HG02610 (cell line): ENCODE data around the gene SPZ1.
"Not testable (repeated sequence)": the region's sequence is repeated elsewhere in the genome, so short reads cannot be mapped to it uniquely, and the experiment has no call there.

ENCODE experiments used
- ATAC-seq: cut with Tn5 transposase; IDR thresholded peaks from one replicate; pipeline ENCODE4 v1.9.1; 2021; ENCODE audit warnings: mild to moderate bottlenecking, moderate library complexity; ENCODE audit not compliant: unreplicated experiment

The SPZ1 gene, protein sequence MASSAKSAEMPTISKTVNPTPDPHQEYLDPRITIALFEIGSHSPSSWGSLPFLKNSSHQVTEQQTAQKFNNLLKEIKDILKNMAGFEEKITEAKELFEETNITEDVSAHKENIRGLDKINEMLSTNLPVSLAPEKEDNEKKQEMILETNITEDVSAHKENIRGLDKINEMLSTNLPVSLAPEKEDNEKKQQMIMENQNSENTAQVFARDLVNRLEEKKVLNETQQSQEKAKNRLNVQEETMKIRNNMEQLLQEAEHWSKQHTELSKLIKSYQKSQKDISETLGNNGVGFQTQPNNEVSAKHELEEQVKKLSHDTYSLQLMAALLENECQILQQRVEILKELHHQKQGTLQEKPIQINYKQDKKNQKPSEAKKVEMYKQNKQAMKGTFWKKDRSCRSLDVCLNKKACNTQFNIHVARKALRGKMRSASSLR

DNA sequence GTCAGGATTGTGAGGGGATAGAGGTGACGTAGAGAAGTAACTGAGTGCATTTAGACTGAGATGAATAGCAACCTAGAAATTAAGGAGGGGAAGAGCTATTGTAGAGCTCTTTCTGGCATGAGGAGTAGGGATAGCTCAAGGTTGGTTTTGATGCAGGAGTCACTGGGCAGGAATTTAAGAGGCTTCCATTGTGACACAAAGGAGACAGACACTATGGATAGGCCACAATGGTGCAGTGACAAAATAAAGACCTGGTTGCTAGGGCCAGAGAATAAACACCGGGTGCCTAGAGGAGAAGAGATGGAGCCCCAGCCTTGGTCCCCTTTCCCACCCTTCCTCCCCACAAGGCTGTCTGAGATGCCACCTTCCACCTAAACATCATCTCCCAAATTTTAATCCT, at the start of gene SPZ1:
TSS of gene SPZ1 (plus strand) at position 301 of the 400 bp plus-strand sequence. CDS start 214 bp downstream, outside the sequence.
- ATAC-seq = no peak

DNA sequence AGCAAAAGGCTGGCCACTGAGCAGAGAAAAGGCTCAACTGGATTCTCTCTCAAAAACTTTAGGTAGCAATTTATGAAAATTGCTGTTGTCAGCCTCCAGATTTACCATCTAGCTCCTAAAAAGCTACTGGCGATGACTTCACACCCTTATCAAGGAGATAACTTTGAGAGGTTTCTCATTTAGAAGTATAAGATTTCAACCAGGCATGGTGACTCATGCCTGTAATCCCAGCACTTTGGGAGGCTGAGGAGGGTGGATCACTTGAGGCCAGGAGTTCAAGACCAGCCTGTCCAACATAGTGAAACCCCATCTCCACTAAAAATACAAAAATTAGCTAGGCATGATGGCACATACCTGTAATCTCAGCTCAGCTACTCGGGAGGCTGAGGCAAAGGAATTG, 49.3 kb upstream of the SPZ1 start:
- ATAC-seq = not testable (repeated sequence)

DNA sequence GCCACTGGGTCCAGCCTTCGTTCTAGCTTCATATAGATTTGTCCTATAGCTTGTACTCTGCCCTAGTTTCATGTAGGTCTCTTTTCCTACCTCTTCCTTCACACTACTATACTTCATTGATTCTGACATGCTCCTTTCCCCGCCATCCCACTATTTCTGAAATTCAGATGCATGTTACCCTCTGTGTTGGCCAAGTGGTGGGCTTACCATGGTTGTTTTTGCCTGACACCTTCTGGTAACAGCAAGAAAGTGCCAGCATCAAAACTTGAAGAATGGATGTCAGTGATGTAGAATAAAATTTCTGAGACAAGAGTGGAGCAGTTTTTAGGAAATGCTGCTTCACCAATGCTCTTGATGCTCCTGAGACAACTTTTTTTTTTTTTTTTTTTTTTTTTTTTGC, 44.5 kb upstream of the SPZ1 start:
- no peak for ATAC-seq

DNA sequence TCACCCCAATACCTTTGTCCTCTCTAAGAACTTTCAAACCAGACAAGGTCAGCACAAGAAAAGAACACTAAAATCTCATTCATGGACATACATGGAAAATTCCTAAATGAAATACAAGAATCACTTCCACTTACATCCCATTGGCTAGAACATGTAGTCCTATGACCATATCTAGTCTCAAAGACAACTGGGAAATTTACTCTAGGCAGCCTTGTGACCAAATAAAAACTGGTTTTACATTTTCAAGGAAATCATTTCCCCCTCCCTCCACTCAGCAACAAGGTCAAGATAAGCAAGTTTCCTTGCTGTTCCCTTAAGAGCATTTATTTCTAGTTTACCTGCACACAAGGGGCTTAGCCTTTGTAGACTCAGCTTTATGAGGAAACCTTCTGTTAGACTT, 43.6 kb upstream of the SPZ1 start:
- ATAC-seq = no peak

DNA sequence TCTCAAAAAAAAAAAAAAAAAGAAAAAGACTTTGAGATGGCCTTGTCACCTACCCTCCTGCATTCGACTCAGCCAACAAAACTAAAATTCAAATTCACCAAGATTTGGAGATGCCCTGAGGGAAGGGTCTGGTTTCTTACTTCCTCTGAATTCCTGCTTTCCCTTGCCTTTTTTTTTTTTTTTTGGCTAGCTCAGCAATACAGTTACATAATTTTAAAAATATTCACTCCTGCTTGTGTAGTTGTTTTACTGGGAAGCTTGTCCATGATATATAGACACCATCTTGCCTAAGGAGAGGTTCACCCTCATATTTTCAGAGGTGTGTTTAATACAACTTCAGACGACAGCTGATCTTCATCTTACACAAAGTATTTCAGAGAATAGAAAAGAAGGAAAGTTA, 42.6 kb upstream of the SPZ1 start:
- ATAC-seq = no peak

DNA sequence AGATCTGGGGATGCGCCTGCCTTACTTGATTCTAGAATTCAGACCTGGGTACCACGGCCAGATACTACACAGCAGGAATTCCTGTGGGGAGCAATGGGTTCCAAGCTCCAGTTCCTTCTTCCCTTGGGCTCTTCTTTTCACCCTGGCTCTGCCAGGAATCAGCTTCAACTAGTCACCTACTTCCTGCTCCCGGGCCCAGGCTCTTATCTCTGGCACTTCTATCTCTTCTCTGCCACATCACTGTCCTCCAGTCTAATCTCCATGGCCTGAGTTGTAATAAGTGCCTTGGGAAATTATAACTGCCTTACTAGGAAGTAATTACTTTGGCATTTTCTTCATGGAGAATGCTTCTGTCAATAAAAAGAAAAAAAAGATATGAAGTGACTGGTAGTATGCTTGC, 37.7 kb upstream of the SPZ1 start:
- no peak for ATAC-seq

DNA sequence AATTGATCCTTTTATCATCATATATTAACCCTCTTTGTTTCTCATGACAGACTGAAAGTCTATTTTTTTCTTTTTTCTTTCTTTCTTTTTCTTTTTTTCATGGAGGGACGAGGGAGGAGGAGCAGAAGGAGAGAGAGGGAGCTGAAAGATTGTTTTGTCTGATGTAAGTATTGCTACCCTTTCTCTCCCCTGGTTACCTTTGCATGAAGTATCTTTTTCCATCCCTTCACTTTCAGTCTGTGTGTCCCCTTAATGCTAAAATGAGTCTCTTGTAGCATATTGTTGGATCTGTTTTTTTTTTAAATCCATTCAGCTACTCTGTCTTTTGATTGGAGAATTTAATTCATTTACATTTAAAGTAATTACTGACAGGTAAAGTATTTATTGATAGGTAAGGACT, 36.4 kb upstream of the SPZ1 start:
- ATAC-seq = no peak

DNA sequence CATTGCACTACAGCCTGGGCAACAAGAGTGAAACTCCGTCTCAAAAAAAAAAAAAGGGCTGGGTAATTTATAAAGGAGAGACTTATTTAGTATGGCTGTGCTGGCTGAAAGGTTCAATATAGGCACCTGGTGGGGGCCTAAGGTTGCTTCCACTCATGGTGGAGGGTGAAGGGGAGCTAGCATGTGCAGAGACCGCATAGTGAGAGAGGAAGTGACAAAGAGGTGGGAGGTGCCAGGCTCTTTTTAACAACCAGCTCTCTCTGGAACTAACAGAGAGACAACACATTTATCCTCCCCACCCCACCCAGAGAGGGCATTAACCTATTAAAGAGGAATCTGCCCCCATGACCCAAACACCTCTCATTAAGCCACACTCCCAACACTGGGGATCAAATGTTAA, 35.1 kb upstream of the SPZ1 start:
- ATAC-seq = no peak

DNA sequence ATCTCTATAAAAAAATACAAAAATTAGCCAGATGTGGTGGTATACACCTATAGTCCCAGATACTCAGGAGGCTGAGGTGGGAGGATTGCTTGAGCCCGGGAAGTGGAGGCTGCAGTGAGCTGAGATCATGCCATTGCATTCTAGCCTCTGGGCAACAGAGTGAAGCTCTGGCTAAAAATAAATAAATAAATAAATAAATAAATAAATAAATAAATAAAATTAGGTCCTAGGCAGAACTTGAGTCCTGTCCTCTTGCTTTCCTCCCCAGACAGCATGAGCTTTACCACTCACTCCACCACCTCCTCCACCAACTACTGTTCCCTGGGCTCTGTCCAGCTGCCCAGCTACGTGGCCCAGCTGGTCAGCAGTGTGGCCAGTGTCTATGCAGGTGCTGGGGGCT, 31.6 kb upstream of the SPZ1 start:
- ATAC-seq = no peak

DNA sequence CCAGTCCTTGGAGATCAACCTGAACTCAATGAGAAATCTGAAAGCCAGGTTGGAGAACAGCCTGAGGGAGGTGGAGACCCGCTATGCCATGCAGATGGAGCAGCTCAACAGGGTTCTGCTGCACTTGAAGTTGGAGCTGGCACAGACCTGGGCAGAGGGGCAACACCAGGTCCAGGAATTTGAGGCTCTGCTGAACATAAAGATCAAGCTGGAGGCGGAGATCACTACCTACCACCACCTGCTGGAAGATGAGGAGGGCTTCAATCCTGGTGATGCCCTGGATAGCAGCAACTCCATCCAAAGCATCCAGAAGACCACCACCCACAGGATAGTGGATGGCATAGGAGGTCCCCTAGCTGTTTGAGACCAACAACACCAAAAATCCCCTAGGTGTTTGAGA, 30.5 kb upstream of the SPZ1 start:
- ATAC-seq = no peak

DNA sequence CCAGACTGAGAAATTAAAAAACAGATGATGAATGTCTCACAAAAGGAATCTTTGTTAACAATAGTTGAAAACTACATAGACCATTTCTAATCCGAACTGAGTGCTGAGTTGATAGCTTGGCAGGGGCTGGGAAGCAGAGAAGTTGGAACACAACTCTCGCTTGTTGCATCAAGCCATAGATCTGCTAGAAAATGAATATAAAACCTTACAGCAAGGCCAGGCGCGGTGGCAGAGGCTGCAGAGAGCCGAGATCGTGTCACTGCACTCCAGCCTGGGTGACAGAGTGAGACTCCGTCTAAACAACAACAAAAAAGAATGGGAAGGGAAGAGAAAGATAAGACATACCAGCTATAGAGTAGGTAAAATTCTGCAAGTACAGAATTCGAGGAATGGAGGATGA, 28.0 kb upstream of the SPZ1 start:
- no peak for ATAC-seq

DNA sequence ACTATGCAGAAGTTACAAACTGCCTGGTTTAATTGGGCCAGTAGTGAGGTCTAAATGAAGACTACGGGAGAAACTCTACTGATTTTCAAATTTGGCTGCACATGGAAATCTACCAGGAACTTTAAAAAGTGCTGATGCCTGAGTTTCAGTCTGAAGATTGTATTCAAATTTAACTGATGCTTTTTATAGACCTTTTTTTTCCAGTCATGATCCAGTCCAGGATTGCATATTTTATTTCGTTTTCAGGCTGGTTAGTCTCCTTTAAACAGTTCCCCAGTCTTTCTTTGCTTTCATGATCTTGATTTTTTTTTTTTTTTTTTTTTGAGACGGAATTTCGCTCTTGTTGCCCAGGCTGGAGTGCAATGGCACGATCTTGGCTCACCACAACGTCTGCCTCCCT, 23.7 kb upstream of the SPZ1 start:
- no peak for ATAC-seq

DNA sequence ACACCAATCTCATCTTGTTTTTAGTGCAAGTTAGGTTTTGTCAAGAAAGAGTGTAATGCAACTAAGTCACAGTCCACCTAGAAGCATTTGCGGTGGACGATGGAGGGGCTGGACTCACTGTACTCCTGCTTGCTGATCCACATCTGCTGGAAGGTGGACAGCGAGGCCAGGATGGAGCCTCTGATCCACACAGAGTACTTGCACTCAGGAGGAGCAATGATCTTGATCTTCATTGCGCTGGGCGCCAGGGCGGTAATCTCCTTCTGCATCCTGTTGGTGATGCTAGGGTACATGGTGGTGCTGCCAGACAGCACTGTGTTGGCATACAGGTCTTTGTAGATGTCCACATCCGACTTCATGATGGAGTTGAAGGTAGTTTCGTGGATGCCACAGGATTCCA, 20.2 kb upstream of the SPZ1 start:
- no peak for ATAC-seq

DNA sequence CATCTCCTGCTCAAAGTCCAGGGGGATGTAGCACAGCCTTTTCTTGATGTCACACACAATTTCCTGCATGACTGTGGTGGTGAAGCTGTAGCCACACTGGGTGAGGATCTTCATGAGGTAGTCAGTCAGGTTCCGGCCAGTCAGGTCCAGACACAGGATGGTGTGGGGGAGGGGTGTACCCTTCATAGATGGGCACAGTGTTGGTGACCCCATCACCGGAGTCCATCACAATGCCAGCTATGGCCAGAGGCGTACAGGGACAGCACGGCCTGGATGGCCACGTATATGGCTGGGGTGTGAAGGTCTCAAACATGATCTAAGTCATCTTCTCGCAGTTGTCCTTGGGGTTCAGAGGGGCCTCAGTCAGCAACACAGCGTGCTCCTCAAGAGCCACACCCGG, 19.7 kb upstream of the SPZ1 start:
- no peak for ATAC-seq

DNA sequence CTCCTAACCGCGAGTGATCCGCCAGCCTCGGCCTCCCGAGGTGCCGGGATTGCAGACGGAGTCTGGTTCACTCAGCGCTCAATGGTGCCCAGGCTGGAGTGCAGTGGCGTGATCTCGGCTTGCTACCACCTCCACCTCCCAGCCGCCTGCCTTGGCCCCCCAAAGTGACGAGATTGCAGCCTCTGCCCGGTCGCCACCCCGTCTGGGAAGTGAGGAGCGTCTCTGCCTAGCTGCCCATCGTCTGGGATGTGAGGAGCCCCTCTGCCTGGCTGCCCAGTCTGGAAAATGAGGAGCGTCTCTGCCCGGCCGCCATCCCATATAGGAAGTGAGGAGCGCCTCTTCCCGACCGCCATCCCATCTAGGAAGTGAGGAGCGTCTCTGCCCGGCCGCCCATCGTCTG, 19.0 kb upstream of the SPZ1 start:
- not testable (repeated sequence) for ATAC-seq

DNA sequence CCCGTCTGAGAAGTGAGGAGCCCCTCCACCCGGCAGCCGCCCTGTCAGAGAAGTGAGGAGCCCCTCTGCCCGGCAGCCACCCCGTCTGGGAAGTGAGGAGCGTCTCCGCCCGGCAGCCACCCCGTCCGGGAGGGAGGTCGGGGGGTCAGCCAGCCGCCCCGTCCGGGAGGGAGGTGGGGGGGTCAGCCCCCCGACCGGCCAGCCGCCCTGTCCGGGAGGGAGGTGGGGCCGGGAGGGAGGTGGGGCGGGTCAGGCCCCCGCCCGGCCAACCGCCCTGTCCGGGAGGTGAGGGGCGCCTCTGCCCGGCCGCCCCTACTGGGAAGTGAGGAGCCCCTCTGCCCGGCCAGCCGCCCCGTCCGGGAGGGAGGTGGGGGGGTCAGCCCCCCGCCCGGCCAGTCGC, 18.5 kb upstream of the SPZ1 start:
- not testable (repeated sequence) for ATAC-seq

DNA sequence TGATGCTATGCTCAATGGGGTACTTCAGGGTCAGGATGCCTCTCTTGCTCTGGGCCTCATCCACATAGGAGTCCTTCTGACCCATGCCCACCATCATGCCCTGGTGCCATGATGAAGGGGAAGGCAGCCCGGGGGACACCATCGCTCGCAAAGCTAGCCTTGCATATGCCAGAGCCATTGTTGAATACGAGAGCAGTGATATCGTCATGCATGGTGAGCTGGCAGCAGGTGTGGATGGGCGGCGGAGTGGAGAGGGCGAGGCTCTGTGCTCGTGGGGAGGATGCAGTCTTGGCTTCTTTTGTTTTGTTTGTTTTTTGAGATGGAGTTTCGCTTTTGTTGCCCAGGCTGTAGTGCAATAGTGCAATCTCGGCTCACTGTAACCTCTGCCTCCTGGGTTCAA, 17.2 kb upstream of the SPZ1 start:
- ATAC-seq = no peak

DNA sequence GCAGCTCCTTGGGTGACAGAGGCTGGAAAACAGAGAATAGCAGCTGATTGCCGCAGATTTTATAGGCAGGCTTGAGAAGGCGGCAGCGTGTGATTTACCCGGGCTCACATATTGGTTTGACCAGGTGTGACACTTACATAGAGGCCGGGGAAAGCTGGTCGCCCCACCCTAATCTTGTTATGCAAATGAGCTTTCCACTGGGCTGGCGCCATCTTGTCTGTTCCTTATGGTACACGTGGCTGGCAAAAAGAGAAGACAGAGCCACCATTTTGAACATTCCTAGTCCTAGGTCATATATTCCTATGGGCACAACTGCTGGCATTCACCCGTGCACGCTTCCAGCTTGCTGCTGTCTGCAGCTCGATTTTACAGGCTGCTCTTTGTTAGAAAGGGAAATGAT, 11.3 kb upstream of the SPZ1 start:
- no peak for ATAC-seq

DNA sequence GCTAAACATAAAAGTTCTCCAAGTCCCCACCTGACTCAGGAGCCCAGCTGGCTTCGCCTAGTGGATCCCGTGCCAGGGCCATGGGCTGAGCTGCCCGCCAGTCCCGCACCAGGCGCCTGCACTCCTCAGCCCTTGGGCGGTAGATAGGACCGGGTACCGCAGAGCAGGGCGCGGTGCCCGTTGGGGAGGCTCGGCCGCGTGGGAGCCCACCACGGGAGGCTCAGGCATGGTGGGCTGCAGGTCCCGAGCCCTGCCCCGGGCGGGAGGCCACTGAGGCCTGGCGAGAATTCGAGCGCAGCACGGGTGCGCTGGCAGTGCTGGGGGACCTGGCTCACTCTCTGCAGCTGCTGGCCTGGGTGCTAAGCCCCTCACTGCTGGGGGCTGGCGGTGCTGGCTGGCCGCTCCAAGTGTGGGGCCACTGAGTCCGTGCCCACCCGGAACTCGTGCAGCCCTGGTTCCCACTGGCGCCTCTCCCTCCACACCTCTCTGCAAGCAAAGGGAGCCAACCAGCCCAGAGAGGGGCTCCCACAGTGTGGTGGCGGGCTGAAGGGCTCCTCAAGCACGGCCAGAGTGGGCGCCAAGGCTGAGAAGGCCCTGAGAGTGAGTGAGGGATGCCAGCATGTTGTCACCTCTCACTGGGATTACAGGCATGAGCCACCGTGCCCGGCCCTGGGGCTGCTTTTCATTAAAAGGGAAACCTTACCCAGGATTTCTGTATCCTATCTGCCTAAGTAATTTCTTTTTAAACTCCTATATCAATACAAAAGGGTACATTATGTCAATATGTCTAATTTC, 9.7 kb upstream of the SPZ1 start:
- no peak for ATAC-seq

DNA sequence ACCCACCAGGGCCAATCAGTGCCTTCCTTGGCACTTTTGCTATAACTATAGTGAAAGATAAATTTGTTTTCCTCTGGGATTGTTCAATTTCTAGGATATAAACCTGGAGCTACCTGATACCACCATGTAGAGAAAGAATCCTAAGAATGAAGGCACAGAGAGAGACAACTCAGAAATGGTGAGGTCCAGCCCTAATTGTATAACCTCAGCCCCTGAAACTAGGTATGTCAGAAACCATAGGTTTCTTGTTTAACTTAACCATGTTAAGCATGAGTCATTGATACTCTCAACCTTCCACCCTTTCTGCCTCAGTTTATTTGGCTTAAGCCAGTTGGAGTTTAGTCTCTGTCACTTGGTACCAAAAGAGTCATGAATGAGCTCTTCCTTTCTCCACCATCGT, 4.6 kb upstream of the SPZ1 start:
- ATAC-seq = no peak

DNA sequence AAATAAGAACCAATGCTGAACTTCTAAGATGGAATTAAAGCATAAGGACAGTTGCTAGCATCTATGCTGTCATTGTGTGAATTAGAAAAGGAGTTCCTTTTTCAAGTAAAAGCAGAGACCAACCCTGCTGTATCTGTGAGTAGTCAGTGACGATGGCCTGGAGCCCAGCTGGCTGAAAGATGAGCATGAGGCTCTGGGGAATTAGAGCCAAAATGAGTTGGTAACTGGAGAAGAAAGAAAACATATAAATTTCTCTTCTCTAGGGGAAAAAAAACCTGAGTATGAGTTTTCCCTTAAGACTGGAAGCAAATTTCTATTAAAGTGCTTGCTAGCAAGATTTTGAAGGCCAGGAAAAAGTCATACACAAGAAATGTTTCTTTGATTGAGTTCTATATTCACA, 1.6 kb upstream of the SPZ1 start:
- ATAC-seq = no peak

DNA sequence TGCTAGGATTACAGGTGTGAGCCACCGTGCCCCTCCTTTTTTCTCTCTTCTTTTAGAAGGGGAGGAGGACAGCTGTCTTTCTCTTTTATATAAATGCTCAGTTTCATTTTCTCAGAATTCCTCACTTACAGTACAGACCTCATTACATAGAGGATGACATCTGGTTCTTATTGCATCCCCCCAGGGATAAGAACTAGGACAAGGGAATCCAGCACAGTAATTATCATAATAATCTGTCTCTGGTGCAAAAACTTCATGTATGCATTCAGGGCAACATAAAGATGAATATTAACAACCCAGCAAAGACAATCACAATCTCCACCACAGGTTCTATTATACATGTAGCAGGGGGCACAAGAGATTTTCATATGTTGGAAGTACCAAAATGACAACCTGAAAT, 5.1 kb downstream of the SPZ1 start:
- ATAC-seq = no peak
